Activated naive CD8-positive, alpha-beta T cell treated with anti-CD3 and anti-CD28 coated beads, Interleukin-2, amount 10 ng/mL, durations not matched to agents 7 days and 5 days (primary cell): ENCODE measurements around the gene COL4A2. TPM values are rescaled to one million over a fixed set of nuclear protein-coding genes. Genes with fewer than 3 reads are reported as not detected.

Source experiments
- ATAC-seq: fragments of 150-1000 bp; cut with Tn5 transposase; one replicate; pipeline ENCODE4 v1.10.0; 2021; ENCODE audit warnings: low read depth, moderate library complexity
- POLR2A ChIA-PET: fragments of 350-600 bp; sonication (Branson Sonifier 250); formaldehyde crosslinking; loops from one replicate; lab custom pipeline; 2021; ENCODE audit warnings: antibody characterized with exemption; lab: Charles Lee
- DNase-seq: peaks from one replicate; pipeline ENCODE4 v3.0.0; 2021
- H3K27ac Mint-ChIP-seq: one replicate; pipeline ENCODE4 v1.8.0; 2022; ENCODE audit warnings: mild to moderate bottlenecking, mixed read lengths
- H3K27me3 Mint-ChIP-seq: one replicate; pipeline ENCODE4 v1.8.0; 2022; ENCODE audit warnings: mild to moderate bottlenecking, moderate library complexity, mixed read lengths
- H3K36me3 Mint-ChIP-seq: one replicate; pipeline ENCODE4 v1.8.0; 2021; ENCODE audit warnings: mild to moderate bottlenecking, mixed read lengths
- H3K4me1 Mint-ChIP-seq: one replicate; pipeline ENCODE4 v1.8.0; 2021; ENCODE audit warnings: mixed read lengths
- H3K4me3 Mint-ChIP-seq: one replicate; pipeline ENCODE4 v1.8.0; 2022; ENCODE audit warnings: mild to moderate bottlenecking, moderate library complexity, mixed read lengths
- H3K9me3 Mint-ChIP-seq: one replicate; pipeline ENCODE4 v1.8.0; 2021; ENCODE audit warnings: mixed read lengths
- total RNA-seq, 2 experiments: library from RNA; stranded (reverse); gene quantifications; one replicate each; pipeline ENCODE4 v1.2.3, GENCODE V29; 2021

The COL4A2 gene
- total RNA-seq, 2 experiments from 2014 or later, result not detected

- H3K27ac Mint-ChIP-seq, result no peak overlapping the region
- H3K9me3 Mint-ChIP-seq, result peaks cover 2% of the 10 kb centered on the region
- DNase-seq (no peak), ATAC-seq (no peak)
- H3K4me1 Mint-ChIP-seq, result no peaks in the 10 kb centered on the region
- no peak overlapping the region for H3K4me3 Mint-ChIP-seq
- H3K27me3 Mint-ChIP-seq, result peaks cover 9% of the 10 kb centered on the region
- POLR2A ChIA-PET, result no interaction called here
- H3K36me3 Mint-ChIP-seq, result no peaks in the 10 kb centered on the region
Observed at GRCh38 chr13:110290153-110290552, 16.9 kb upstream of the COL4A2 start.

GRCh38 chr13:110290826-110291225 is 16.3 kb upstream of the COL4A2 start:
- POLR2A ChIA-PET, result interaction anchor here (0.5 kb wide), 1 partner anchor 489 kb away, joined by 3 read pairs; no protein-coding TSS in a partner anchor
- no peaks in the 10 kb centered on the region for H3K36me3 Mint-ChIP-seq
- ATAC-seq, result no peak
- H3K4me3 Mint-ChIP-seq, result no peak overlapping the region
- peaks cover 14% of the 10 kb centered on the region for H3K27me3 Mint-ChIP-seq
- no peaks in the 10 kb centered on the region for H3K4me1 Mint-ChIP-seq
- peaks cover 2% of the 10 kb centered on the region for H3K9me3 Mint-ChIP-seq
- DNase-seq, result no peak
- H3K27ac Mint-ChIP-seq, result no peak overlapping the region

- peaks cover 14% of the 10 kb centered on the region for H3K27me3 Mint-ChIP-seq
- H3K4me3 Mint-ChIP-seq, result no peak overlapping the region
- DNase-seq, result no peak
- H3K9me3 Mint-ChIP-seq, result peaks cover 2% of the 10 kb centered on the region
- H3K36me3 Mint-ChIP-seq, result no peaks in the 10 kb centered on the region
- ATAC-seq, result no peak
- POLR2A ChIA-PET, result no interaction called here
- H3K4me1 Mint-ChIP-seq, result no peaks in the 10 kb centered on the region
- no peak overlapping the region for H3K27ac Mint-ChIP-seq
Observed at GRCh38 chr13:110291286-110291685, 15.8 kb upstream of the COL4A2 start.

- DNase-seq (no peak), ATAC-seq (no peak)
- no peaks in the 10 kb centered on the region for H3K4me1 Mint-ChIP-seq
- no peak overlapping the region for H3K4me3 Mint-ChIP-seq
- H3K36me3 Mint-ChIP-seq, result no peaks in the 10 kb centered on the region
- peaks cover 25% of the 10 kb centered on the region for H3K27me3 Mint-ChIP-seq
- H3K27ac Mint-ChIP-seq, result no peak overlapping the region
- H3K9me3 Mint-ChIP-seq, result peaks cover 2% of the 10 kb centered on the region
- POLR2A ChIA-PET, result no interaction called here
Observed at GRCh38 chr13:110293037-110293436, 14.0 kb upstream of the COL4A2 start.

GRCh38 chr13:110293649-110294048 is 13.4 kb upstream of the COL4A2 start:
- Mint-ChIP-seq H3K4me3 (no peak overlapping the region), H3K27ac (no peak overlapping the region), H3K27me3 (peaks cover 30% of the 10 kb centered on the region), H3K4me1 (peaks cover 4% of the 10 kb centered on the region), H3K9me3 (peaks cover 2% of the 10 kb centered on the region), H3K36me3 (no peaks in the 10 kb centered on the region)
- DNase-seq (no peak), ATAC-seq (no peak)
- POLR2A ChIA-PET, result no interaction called here

- peaks cover 4% of the 10 kb centered on the region for H3K4me1 Mint-ChIP-seq
- POLR2A ChIA-PET, result no interaction called here
- no peaks in the 10 kb centered on the region for H3K36me3 Mint-ChIP-seq
- DNase-seq, result no peak
- no peak overlapping the region for H3K4me3 Mint-ChIP-seq
- peaks cover 2% of the 10 kb centered on the region for H3K9me3 Mint-ChIP-seq
- H3K27me3 Mint-ChIP-seq, result peaks cover 33% of the 10 kb centered on the region
- ATAC-seq, result no peak
- no peak overlapping the region for H3K27ac Mint-ChIP-seq
Observed at GRCh38 chr13:110294146-110294545, 12.9 kb upstream of the COL4A2 start.

GRCh38 chr13:110294622-110295021 is 12.5 kb upstream of the COL4A2 start:
- POLR2A ChIA-PET, result no interaction called here
- ATAC-seq, result no peak

GRCh38 chr13:110297011-110297410 is 10.1 kb upstream of the COL4A2 start:
- ATAC-seq (no peak), DNase-seq (no peak)
- POLR2A ChIA-PET, result no interaction called here
- Mint-ChIP-seq H3K4me1 (peaks cover 4% of the 10 kb centered on the region), H3K36me3 (no peaks in the 10 kb centered on the region), H3K4me3 (peak overlapping the region; percentile 13), H3K27ac (no peak overlapping the region), H3K9me3 (peaks cover 2% of the 10 kb centered on the region), H3K27me3 (peaks cover 46% of the 10 kb centered on the region)

More at GRCh38 chr13:110294622-110295021, 12.5 kb upstream of the COL4A2 start:
- no peak overlapping the region for H3K27ac Mint-ChIP-seq
- H3K4me1 Mint-ChIP-seq, result peaks cover 4% of the 10 kb centered on the region
- H3K9me3 Mint-ChIP-seq, result peaks cover 2% of the 10 kb centered on the region
- H3K27me3 Mint-ChIP-seq, result peaks cover 37% of the 10 kb centered on the region
- no peak for DNase-seq
- H3K36me3 Mint-ChIP-seq, result no peaks in the 10 kb centered on the region
- no peak overlapping the region for H3K4me3 Mint-ChIP-seq

GRCh38 chr13:110297766-110298504 is 9.1 kb upstream of the COL4A2 start:
- no peak for ATAC-seq
- POLR2A ChIA-PET, result no interaction called here
- Mint-ChIP-seq H3K27ac (no peak overlapping the region), H3K36me3 (no peaks in the 10 kb centered on the region), H3K27me3 (peaks cover 50% of the 10 kb centered on the region), H3K4me3 (no peak overlapping the region), H3K4me1 (peaks cover 4% of the 10 kb centered on the region), H3K9me3 (peaks cover 2% of the 10 kb centered on the region)
- no peak for DNase-seq

GRCh38 chr13:110298505-110299282 is 8.4 kb upstream of the COL4A2 start:
- H3K4me1 Mint-ChIP-seq, result peaks cover 4% of the 10 kb centered on the region
- no peak overlapping the region for H3K27ac Mint-ChIP-seq
- H3K36me3 Mint-ChIP-seq, result no peaks in the 10 kb centered on the region
- H3K27me3 Mint-ChIP-seq, result peaks cover 57% of the 10 kb centered on the region
- peak overlapping the region; percentile 10 for H3K4me3 Mint-ChIP-seq
- DNase-seq (no peak), ATAC-seq (peak; percentile 58)
- POLR2A ChIA-PET, result no interaction called here
- H3K9me3 Mint-ChIP-seq, result peaks cover 2% of the 10 kb centered on the region

- Mint-ChIP-seq H3K4me1 (peaks cover 4% of the 10 kb centered on the region), H3K9me3 (no peaks in the 10 kb centered on the region), H3K27me3 (peaks cover 62% of the 10 kb centered on the region), H3K27ac (no peak overlapping the region), H3K36me3 (no peaks in the 10 kb centered on the region), H3K4me3 (no peak overlapping the region)
- ATAC-seq, result no peak
- DNase-seq, result no peak
- POLR2A ChIA-PET, result no interaction called here
Observed at GRCh38 chr13:110299283-110299840, 7.7 kb upstream of the COL4A2 start.

GRCh38 chr13:110300090-110300815 is 6.8 kb upstream of the COL4A2 start:
- no peak overlapping the region for H3K27ac Mint-ChIP-seq
- DNase-seq (no peak), ATAC-seq (no peak)
- no peaks in the 10 kb centered on the region for H3K36me3 Mint-ChIP-seq
- peaks cover 4% of the 10 kb centered on the region for H3K4me1 Mint-ChIP-seq
- H3K27me3 Mint-ChIP-seq, result peaks cover 66% of the 10 kb centered on the region
- POLR2A ChIA-PET, result no interaction called here
- H3K4me3 Mint-ChIP-seq, result no peak overlapping the region
- no peaks in the 10 kb centered on the region for H3K9me3 Mint-ChIP-seq

- Mint-ChIP-seq H3K36me3 (no peaks in the 10 kb centered on the region), H3K4me3 (no peak overlapping the region), H3K4me1 (peaks cover 8% of the 10 kb centered on the region), H3K27me3 (peaks cover 70% of the 10 kb centered on the region), H3K9me3 (no peaks in the 10 kb centered on the region), H3K27ac (no peak overlapping the region)
- ATAC-seq, result no peak
- DNase-seq, result no peak
- POLR2A ChIA-PET, result no interaction called here
Observed at GRCh38 chr13:110301083-110301482, 6.0 kb upstream of the COL4A2 start.
